WERI-Rb-1 (cell line): ENCODE data around the gene AOPEP.

Experiments
- DNase-seq: peaks from one replicate; pipeline ENCODE4 v3.0.0-alpha.2; 2020
- H3K27ac ChIP-seq: fragments of 250-450 bp; sonication (Bioruptor Pico); 2 replicates; pipeline ENCODE4 v1.5.1; 2020; ENCODE audit warnings: mild to moderate bottlenecking, moderate library complexity
- H3K27me3 ChIP-seq: fragments of 250-450 bp; sonication (Bioruptor Pico); 2 replicates; pipeline ENCODE4 v1.5.1; 2021; ENCODE audit warnings: mild to moderate bottlenecking, low read depth, moderate library complexity; ENCODE audit not compliant: insufficient read depth, severe bottlenecking
- H3K36me3 ChIP-seq: fragments of 250-450 bp; sonication (Bioruptor Pico); 2 replicates; pipeline ENCODE4 v1.5.1; 2020; ENCODE audit warnings: mild to moderate bottlenecking, moderate library complexity
- H3K4me3 ChIP-seq: 2 replicates; pipeline ENCODE4 v1.5.1; 2011; ENCODE audit warnings: low read depth, mild to moderate bottlenecking, control low read depth, low read length
- H3K9me3 ChIP-seq: fragments of 250-450 bp; sonication (Bioruptor Pico); 2 replicates; pipeline ENCODE4 v1.5.1; 2021; ENCODE audit warnings: mild to moderate bottlenecking, moderate library complexity; ENCODE audit not compliant: severe bottlenecking
- CTCF ChIP-seq: IDR thresholded peaks from 2 replicates; pipeline ENCODE4 v1.5.1; 2011; ENCODE audit warnings: low read depth, mild to moderate bottlenecking, control low read depth, inconsistent platforms, low read length

Gene AOPEP

DNA sequence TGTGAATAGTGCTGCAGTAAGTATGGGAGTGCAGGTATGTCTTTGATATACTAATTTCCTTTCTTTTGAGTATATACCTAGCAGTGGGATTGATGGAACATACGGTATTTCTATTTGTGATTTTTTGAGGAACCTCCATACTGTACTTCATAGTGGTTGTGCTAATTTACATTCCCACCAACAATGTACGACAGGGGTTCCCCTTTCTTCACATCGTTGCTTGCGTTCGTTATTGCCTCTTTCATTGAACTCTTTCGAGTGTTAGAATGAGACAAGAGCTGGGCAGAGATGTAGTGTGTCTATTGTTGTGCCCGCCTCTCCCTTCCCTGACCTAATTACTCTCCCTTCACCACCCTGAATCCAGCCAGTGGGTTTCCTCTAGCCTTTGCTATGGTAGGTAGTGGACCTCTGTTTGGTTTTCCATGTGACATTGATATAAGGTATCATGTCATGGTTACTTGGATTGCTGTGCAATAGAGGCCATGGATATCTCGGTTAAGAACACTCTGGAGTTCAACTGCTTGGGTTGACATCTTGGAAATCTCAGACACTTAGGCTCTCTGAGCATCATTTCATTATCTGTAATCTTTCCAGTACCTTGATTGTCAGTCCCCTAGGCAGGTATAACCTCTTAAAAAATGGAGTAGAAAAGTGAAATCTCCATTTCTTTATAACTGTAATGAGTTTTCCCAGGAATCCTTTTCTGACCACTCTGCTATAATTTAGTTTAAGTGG is 19.5 kb downstream of the AOPEP start:
- H3K4me3 ChIP-seq, result no peak overlapping the region
- no peak for DNase-seq
- H3K9me3 ChIP-seq, result peaks cover 2% of the 10 kb centered on the region
- no peak overlapping the region for H3K27ac ChIP-seq
- H3K36me3 ChIP-seq, result peaks cover 12% of the 10 kb centered on the region; the same call in 1 of the 2 replicates
- no peak for TF ChIP-seq CTCF
- no peaks in the 10 kb centered on the region for H3K27me3 ChIP-seq

DNA sequence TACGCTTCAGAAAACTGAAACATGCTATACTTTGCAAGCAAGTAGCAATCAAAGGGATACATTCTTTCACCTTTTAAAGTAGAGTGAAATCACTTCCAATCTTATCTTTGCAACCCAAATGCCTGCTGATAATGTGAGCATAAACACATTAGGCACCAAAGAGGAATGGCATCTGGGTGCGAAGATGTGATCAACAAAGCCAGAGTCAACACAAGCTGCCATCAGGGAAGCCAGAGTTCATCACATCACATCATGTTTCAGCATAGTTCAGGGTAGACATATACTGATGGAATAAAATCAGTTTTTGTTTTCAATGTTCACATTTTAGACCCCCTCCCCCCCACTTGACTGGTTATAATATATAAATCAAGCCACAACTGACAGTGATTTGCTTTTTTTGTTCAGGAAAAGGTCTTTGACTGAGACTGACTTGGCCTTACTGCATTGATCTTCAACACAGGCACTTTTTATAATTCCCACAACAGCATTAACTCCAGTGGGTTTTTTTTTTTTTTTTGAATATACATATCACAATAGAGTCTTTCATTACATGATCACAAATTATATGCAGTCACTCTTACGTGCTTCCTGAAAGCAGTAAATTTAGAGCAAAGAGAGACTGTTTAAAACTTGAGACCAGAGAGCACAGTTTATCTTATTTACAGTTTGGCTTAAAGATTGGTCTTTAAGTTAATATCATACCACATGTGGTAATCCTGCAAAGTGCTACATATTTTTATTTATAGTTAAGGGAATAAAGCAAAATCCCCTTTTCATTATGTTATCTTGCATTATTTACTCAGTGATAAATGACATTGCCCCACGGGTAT is 20.3 kb downstream of the AOPEP start:
- no peak for DNase-seq
- Histone ChIP-seq H3K27ac (no peak overlapping the region), H3K9me3 (peaks cover 2% of the 10 kb centered on the region), H3K4me3 (no peak overlapping the region), H3K27me3 (no peaks in the 10 kb centered on the region), H3K36me3 (peaks cover 12% of the 10 kb centered on the region; the same call in 1 of the 2 replicates)
- TF ChIP-seq CTCF, result no peak

- Histone ChIP-seq H3K27me3 (no peaks in the 10 kb centered on the region), H3K36me3 (no peaks in the 10 kb centered on the region), H3K4me3 (no peak overlapping the region), H3K27ac (no peak overlapping the region), H3K9me3 (no peaks in the 10 kb centered on the region)
- no peak for DNase-seq
- TF ChIP-seq CTCF, result no peak
Measured at GRCh38 chr9:94754976-94755475, 28.5 kb downstream of the AOPEP start.

GRCh38 chr9:94757158-94757557 is 30.7 kb downstream of the AOPEP start:
- H3K36me3 ChIP-seq, result no peaks in the 10 kb centered on the region
- no peaks in the 10 kb centered on the region for H3K27me3 ChIP-seq
- DNase-seq, result no peak
- H3K27ac ChIP-seq, result no peak overlapping the region
- H3K9me3 ChIP-seq, result no peaks in the 10 kb centered on the region
- no peak for TF ChIP-seq CTCF
- H3K4me3 ChIP-seq, result no peak overlapping the region

GRCh38 chr9:94758031-94758430 is 31.5 kb downstream of the AOPEP start:
- Histone ChIP-seq H3K9me3 (no peaks in the 10 kb centered on the region), H3K27me3 (no peaks in the 10 kb centered on the region), H3K4me3 (no peak overlapping the region), H3K36me3 (no peaks in the 10 kb centered on the region), H3K27ac (no peak overlapping the region)
- TF ChIP-seq CTCF, result no peak
- DNase-seq, result no peak
